Measurements from ENCODE around the gene CLIC4. TPM values are rescaled to one million over a fixed set of nuclear protein-coding genes. Genes with fewer than 3 reads are reported as not detected.
"Not testable (repeated sequence)": the region's sequence is repeated elsewhere in the genome, so short reads cannot be mapped to it uniquely, and the experiment has no call there.

The CLIC4 gene
- total RNA-seq, 6 experiments from 2014 or later, result 517 to 729 (median 548) TPM

DNA sequence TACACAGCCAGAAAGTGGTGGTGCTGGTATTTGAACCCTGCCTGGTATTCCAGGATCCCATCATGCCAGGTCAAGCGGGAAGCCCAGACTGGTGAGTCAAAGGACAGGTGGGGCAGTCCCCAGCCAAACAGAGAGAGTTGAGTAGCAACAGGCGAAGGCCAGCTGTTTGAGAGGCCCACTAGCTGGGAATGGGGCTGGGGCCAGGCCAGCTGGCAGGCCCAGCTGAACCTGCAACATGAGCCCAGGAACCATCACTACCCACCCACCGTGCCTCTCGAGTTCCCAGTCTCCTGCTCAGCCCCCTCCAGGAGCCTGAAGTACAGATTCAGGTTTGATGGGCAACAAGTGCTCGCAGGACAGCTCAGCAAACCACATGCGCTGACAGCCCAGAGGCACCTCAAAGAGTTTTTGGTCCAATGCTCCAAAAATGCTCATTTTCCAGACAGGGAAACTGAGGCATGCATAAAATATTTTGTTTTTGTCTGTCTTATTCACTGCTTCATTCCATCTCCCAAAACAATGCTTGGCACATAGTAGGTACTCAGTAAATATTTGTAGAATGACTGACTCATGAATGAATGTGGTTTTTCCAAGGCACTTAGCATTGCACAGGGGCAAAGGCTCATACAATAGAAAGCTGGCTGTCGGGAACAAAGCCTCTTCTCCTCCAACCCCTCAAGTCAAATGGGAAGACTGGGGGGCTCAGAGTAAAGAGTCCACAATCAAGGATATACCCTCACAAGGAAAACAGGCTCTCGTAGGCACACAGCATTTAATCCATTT, 42.5 kb upstream of the CLIC4 start:
- H3K27me3 Mint-ChIP-seq (ENCODE audit: insufficient read depth), result no peaks in the 10 kb centered on the region; the same call in none of the 2 replicates
- TF ChIP-seq, protein P1, sequence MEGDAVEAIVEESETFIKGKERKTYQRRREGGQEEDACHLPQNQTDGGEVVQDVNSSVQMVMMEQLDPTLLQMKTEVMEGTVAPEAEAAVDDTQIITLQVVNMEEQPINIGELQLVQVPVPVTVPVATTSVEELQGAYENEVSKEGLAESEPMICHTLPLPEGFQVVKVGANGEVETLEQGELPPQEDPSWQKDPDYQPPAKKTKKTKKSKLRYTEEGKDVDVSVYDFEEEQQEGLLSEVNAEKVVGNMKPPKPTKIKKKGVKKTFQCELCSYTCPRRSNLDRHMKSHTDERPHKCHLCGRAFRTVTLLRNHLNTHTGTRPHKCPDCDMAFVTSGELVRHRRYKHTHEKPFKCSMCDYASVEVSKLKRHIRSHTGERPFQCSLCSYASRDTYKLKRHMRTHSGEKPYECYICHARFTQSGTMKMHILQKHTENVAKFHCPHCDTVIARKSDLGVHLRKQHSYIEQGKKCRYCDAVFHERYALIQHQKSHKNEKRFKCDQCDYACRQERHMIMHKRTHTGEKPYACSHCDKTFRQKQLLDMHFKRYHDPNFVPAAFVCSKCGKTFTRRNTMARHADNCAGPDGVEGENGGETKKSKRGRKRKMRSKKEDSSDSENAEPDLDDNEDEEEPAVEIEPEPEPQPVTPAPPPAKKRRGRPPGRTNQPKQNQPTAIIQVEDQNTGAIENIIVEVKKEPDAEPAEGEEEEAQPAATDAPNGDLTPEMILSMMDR (IDR thresholded peaks at IDR 0.05), result no peak
- no peaks in the 10 kb centered on the region for H3K36me3 Mint-ChIP-seq (ENCODE audit: low read depth)
- no peak overlapping the region for H3K27ac Mint-ChIP-seq
- H3K9me3 Mint-ChIP-seq, result 0 out of 2 replicates have a peak, but pooled peaks cover under 1% of the 10 kb centered on the region
- peaks cover 43% of the 10 kb centered on the region for H3K4me1 Mint-ChIP-seq (ENCODE audit: low read depth)
- DNase-seq, result no peak
- H3K4me3 Mint-ChIP-seq, result no peak overlapping the region

DNA sequence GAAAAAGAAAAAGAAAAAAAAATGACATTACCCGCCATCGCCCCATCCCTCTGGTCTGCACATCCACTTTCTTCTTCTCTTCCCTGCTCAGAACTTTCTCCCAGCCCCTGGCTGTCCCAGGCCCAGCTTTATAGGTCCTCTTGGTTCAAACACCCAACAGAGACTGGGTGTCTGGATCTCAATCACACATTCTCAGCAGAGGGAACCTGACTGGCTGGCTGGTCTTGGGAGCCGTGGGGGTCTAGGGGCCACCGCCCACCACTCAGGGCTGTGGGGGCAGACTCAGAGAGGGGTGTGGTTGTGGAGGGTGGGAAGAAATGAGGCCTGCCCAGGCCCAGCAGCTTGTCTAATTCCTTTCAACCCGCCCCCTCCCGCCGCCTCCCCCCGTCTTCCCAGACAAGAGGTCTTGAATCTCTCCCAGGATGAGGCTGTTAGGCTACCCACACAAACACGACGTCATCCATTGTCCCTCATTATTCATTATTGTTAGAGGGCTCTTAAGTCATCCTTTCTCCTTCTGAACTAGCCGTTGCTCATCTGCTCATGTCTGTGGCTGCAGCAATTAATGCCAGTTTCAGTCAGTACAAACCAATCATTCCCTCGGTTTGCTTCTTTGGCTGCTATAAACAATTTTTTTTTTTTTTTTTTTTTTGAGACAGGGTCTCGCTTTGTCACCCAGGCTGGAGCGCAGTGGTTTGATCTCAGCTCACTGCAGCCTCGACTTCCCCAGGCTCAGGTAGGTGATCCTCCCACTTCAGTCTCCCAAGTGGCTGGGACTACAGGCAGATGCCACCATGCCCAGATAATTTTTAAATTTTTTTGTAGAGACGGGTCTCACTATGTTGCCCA, 40.6 kb upstream of the CLIC4 start:
- no peaks in the 10 kb centered on the region; the same call in none of the 2 replicates for H3K27me3 Mint-ChIP-seq (ENCODE audit: insufficient read depth)
- DNase-seq, result peak; percentile 68
- peaks cover 52% of the 10 kb centered on the region for H3K4me1 Mint-ChIP-seq (ENCODE audit: low read depth)
- peak overlapping the region; percentile 36; the same call in 1 of the 2 replicates for H3K27ac Mint-ChIP-seq
- no peak overlapping the region for H3K4me3 Mint-ChIP-seq
- TF ChIP-seq, protein P1 (IDR thresholded peaks at IDR 0.05), result no peak
- no peaks in the 10 kb centered on the region for H3K9me3 Mint-ChIP-seq
- H3K36me3 Mint-ChIP-seq (ENCODE audit: low read depth), result no peaks in the 10 kb centered on the region

DNA sequence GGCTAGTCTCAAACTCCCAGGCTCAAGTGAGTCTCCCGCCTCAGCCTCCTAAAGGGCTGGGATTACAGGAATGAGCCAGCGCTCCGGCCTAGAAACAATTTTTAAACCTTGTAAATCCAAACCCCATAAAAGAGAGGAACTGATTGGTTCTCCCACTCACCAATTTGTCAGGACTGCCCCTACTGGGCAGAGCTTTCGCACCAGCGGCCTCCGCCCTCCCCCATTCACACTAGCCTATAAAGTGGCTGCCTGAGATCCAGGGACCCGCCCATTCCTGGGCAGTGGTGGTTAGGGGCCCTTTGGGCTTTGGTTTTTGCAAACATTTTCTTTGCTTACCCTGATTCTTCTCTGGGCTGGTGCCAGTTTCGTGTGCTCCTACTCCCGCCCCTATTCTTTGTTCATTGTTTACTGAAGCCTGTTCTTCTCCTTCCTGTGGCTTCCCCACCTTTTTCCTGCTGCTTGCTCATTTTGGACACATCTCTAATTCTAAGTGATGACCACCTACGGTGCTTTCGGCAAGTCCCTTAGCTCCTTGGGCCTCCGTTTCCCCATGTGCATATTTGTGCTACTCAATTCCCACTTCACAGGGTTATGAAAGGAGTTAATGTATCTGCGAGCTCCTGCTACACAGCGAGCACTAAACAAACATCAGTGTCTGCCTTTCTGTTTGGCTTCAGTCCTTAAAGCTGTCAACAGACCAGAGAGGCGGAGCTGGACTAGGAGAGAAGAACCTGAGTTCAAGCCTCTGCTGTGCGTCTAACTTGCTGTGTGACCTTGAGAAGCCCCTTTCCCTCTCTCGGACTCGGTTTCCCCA, 39.8 kb upstream of the CLIC4 start:
- H3K4me3 Mint-ChIP-seq, result no peak overlapping the region; the same call in 1 of the 2 replicates
- no peak for DNase-seq
- TF ChIP-seq, protein P1 (IDR thresholded peaks at IDR 0.05), result 0 out of 2 replicates have a peak, but pooled peaks have one; percentile 15
- H3K27me3 Mint-ChIP-seq (ENCODE audit: insufficient read depth), result no peaks in the 10 kb centered on the region; the same call in none of the 2 replicates
- peaks cover 59% of the 10 kb centered on the region for H3K4me1 Mint-ChIP-seq (ENCODE audit: low read depth)
- H3K9me3 Mint-ChIP-seq, result no peaks in the 10 kb centered on the region
- H3K36me3 Mint-ChIP-seq (ENCODE audit: low read depth), result no peaks in the 10 kb centered on the region
- peak overlapping the region; percentile 40 for H3K27ac Mint-ChIP-seq

DNA sequence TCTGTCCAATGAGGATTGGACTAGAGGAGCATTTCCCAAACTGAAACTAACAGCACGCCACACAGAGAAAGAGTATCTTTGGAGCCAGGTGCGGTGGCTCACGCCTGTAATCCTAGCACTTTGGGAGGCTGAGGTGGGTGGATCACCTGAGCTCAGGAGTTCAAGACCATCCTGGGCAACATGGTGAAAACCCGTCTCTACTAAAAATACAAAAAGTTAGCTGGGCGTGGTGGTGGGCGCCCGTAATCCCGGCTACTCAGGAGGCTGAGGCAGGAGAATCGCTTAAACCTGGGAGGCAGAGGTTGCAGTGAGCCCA, 39.2 kb upstream of the CLIC4 start:
- not testable (repeated sequence) for H3K36me3 Mint-ChIP-seq (ENCODE audit: low read depth); H3K27me3 Mint-ChIP-seq (ENCODE audit: insufficient read depth); H3K4me3 Mint-ChIP-seq; H3K27ac Mint-ChIP-seq; H3K9me3 Mint-ChIP-seq; DNase-seq
- H3K4me1 Mint-ChIP-seq (ENCODE audit: low read depth), result peaks cover 59% of the 10 kb centered on the region

DNA sequence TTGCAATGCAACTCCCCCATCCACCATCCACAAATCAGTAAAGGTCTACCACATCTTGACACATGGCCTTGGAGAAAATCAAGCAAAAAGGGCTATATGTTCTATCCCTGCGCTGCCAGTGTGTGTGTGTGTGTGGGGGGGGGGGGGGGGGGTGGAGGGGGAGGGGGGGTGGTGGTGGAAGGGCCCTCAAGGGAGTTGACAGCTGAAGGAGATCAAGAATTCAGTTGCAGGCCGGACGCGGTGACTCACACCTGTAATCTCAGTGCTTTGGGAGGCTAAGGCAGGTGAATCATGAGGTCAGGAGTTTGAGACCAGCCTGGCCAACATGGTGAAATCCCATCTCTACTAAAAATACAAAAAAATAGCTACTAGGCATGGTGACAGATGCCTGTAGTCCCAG, 37.6 kb upstream of the CLIC4 start:
- Mint-ChIP-seq H3K27ac (peak overlapping the region; percentile 49; the same call in 1 of the 2 replicates), H3K4me1 (ENCODE audit: low read depth) (peaks cover 56% of the 10 kb centered on the region), H3K9me3 (no peaks in the 10 kb centered on the region), H3K27me3 (ENCODE audit: insufficient read depth) (no peaks in the 10 kb centered on the region; the same call in none of the 2 replicates), H3K36me3 (ENCODE audit: low read depth) (no peaks in the 10 kb centered on the region), H3K4me3 (no peak overlapping the region)
- DNase-seq, result peak; percentile 65
- TF ChIP-seq, protein P1 (IDR thresholded peaks at IDR 0.05), result no peak
